ENCODE measurements around the gene NHS.

Gene NHS

DNA sequence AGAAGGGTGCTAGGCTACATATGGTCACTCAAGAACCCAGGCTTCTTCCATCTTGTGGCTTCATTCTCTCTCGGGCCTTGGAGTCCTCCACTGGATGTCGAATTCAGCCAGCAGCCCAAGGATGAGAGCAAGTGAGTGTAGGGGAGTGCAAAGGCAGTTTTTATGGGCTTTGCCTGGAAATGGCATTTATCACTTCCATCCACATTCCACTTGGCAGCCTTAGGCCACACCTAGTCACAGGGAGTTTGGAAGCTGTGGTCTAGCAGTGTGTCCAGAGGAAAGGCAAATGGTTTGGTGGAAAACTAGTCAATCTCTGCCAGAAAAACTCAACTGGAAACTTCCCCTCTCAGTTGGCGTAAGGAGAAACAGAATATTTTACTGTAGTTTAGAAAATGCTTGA, 59.0 kb downstream of the NHS start:
- DNase-seq (ENCODE audit: low spot score): no peak
- TF ChIP-seq, protein P1, sequence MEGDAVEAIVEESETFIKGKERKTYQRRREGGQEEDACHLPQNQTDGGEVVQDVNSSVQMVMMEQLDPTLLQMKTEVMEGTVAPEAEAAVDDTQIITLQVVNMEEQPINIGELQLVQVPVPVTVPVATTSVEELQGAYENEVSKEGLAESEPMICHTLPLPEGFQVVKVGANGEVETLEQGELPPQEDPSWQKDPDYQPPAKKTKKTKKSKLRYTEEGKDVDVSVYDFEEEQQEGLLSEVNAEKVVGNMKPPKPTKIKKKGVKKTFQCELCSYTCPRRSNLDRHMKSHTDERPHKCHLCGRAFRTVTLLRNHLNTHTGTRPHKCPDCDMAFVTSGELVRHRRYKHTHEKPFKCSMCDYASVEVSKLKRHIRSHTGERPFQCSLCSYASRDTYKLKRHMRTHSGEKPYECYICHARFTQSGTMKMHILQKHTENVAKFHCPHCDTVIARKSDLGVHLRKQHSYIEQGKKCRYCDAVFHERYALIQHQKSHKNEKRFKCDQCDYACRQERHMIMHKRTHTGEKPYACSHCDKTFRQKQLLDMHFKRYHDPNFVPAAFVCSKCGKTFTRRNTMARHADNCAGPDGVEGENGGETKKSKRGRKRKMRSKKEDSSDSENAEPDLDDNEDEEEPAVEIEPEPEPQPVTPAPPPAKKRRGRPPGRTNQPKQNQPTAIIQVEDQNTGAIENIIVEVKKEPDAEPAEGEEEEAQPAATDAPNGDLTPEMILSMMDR (IDR thresholded peaks at IDR 0.05; ENCODE audit: borderline replicate concordance, control extremely low read depth, extremely low read depth, insufficient read depth, missing control alignments): no peak

DNA sequence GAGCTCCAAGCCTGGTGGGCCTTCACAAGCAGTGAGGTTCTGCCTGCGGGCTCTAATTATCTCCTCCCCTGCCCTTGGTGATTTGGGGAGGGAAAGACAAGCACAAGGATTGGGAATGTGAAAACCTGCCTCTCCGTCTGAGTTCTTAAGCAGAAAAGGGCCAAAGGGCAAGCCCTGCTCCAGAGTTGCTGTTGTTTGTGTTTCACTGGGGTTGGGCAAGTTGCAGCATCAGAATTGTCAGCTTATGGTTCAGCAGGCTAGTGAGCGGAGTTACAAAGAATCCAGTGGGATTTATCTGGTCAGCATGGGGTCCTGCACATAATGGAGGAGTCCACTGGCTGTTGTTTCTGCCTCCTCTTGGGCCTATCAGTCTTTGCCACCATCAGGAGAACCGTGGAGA, 60.5 kb downstream of the NHS start:
- TF ChIP-seq, protein P1 (IDR thresholded peaks at IDR 0.05; ENCODE audit: borderline replicate concordance, control extremely low read depth, extremely low read depth, insufficient read depth, missing control alignments): no peak
- DNase-seq (ENCODE audit: low spot score): no peak
- in situ Hi-C loops (cut with MboI; ENCODE audit: low sequenced_read_pairs, unreplicated experiment): no loop called here

More for the DNA sequence above, 59.0 kb downstream of the NHS start:
- in situ Hi-C loops (cut with MboI; ENCODE audit: low sequenced_read_pairs, unreplicated experiment): no loop called here

DNA sequence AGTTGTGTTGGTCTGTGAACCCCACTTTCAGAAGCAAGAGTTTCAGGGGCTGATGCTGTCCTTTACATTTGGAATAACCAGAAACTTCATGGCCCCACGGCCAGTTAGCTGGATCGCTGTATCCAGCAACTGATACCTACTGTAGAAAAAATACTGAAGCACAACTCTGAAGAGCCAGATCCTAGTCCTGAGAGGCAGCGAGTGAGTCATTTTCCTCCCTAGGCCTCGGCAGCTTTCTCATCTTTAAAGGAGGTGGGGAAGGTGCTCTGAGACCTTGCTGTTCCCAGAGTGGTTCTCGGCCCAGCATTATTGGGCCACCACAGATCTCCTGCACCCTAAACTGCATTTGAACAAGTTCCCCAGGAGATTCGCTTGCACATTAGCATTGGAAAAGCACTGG, 63.2 kb downstream of the NHS start:
- TF ChIP-seq, protein P1 (IDR thresholded peaks at IDR 0.05; ENCODE audit: borderline replicate concordance, control extremely low read depth, extremely low read depth, insufficient read depth, missing control alignments): no peak
- DNase-seq (ENCODE audit: low spot score): no peak
- in situ Hi-C loops (cut with MboI; ENCODE audit: low sequenced_read_pairs, unreplicated experiment): no loop called here

DNA sequence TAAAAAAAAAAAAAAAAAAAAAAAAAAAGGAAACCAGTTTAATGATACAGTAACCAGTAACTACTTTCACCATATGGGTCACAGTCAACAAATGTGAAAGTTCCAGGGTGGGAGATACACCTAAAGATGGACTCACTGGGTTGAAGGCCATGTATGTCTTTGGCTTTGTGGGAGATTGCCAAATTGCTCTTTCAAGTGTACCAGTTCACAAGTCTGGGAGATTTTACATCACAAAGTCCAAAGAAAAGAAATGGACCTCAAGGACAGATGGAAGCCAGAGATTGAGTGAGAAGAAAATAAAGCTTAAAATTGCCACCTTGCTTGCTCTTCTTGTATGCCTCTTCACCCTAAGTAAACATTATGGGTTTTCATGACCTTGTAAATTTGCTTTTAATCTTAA, 65.3 kb downstream of the NHS start:
- TF ChIP-seq, protein P1 (IDR thresholded peaks at IDR 0.05; ENCODE audit: borderline replicate concordance, control extremely low read depth, extremely low read depth, insufficient read depth, missing control alignments): no peak
- DNase-seq (ENCODE audit: low spot score): no peak
- in situ Hi-C loops (cut with MboI; ENCODE audit: low sequenced_read_pairs, unreplicated experiment): no loop called here

DNA sequence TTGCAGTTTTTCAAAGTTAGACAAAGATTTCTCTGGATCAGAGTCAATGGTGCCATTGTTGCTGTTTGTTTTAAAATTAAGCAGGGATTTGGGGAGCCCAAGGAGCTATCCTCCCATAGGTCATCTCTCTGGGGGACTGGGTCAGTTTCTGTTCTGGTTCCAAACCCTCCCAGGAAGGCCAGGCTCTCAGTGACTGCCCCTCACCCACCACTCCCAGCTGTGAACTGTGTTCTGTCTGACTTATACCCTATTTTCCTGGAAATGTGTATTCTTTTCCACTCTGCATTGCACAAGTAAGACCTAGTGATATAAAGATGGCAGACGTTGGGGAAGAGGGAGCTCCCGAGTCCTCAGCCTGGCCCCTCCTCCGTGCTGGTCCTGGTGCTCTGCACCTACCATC, 65.8 kb downstream of the NHS start:
- TF ChIP-seq, protein P1 (IDR thresholded peaks at IDR 0.05; ENCODE audit: borderline replicate concordance, control extremely low read depth, extremely low read depth, insufficient read depth, missing control alignments): no peak
- in situ Hi-C loops (cut with MboI; ENCODE audit: low sequenced_read_pairs, unreplicated experiment): no loop called here
- DNase-seq (ENCODE audit: low spot score): no peak

DNA sequence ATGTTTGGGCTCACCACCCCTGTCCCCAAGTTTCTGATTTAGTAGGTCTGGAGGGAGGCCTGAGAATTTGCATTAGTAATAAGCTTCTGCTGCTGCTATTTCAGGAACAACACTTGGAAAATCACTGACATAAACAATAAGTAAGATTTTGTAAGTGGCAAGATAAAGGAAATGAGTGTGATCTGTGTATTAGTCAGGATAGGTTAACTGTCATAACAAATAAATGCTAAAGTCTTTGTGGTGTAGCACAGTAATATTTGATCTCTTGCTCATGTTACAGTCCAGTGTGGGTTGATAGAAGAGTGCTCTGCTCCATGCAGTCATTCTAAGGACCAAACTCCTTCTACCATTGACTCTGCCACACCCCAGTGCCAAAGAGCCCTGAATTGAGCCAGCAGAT, 67.0 kb downstream of the NHS start:
- in situ Hi-C loops (cut with MboI; ENCODE audit: low sequenced_read_pairs, unreplicated experiment): no loop called here
- TF ChIP-seq, protein P1 (IDR thresholded peaks at IDR 0.05; ENCODE audit: borderline replicate concordance, control extremely low read depth, extremely low read depth, insufficient read depth, missing control alignments): no peak
- no peak for DNase-seq (ENCODE audit: low spot score)

DNA sequence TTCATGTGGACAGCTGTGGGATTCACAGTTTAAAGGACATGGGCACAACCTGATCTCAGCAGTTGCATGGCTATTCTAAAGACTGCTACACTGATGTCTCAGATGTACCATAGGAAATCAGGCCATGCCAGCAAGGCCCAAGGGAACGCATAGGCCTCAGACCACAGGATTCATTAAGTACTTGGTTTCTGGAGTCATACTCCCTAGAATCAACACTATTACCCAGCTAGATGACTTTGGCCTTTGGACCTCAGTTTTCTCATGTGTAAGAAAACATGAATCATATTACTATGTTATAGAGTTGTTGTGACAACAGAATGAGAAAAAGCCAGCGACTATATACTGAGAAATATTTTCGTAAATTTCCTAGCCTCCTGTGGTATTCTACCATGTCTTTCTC, 67.9 kb downstream of the NHS start:
- TF ChIP-seq, protein P1 (IDR thresholded peaks at IDR 0.05; ENCODE audit: borderline replicate concordance, control extremely low read depth, extremely low read depth, insufficient read depth, missing control alignments): no peak
- in situ Hi-C loops (cut with MboI; ENCODE audit: low sequenced_read_pairs, unreplicated experiment): no loop called here
- DNase-seq (ENCODE audit: low spot score): no peak

Measured in GM13976 (cell line).